HepG2 (cell line): ENCODE measurements around the gene WASF1. TPM values are rescaled to one million over a fixed set of nuclear protein-coding genes. Genes with fewer than 3 reads are reported as not detected.

Source experiments
- ATAC-seq: fragments of 200-7000 bp; cut with Tn5 transposase; 3 replicates; pipeline ENCODE4 v1.9.1; 2020; ENCODE audit warnings: mild to moderate bottlenecking, moderate library complexity
- BruUV-seq: library from RNA; stranded (reverse); fragments of 400-500 nt; replicated peaks from 2 replicates; lab custom pipeline; 2021; lab: Mats Ljungman, UMichigan
- CTCF ChIA-PET: fragments of 300-600 bp; formaldehyde crosslinking; extraction: SDS; loops from one replicate; lab custom pipeline; 2021; ENCODE audit warnings: low total read pairs, inconsistent platforms, low intra/inter-chr PET ratio; lab: Yijun Ruan, JAX
- POLR2A ChIA-PET: fragments of 350-600 bp; sonication (Branson Sonifier 250); formaldehyde crosslinking; loops from one replicate; lab custom pipeline; 2020; ENCODE audit warnings: antibody characterized with exemption, inconsistent platforms; lab: Yijun Ruan, JAX
- DNase-seq: peaks from one replicate; pipeline ENCODE4 v3.0.0-alpha.2; 2015; ENCODE audit warnings: low spot score
- FAIRE-seq: peaks from 3 replicates; lab custom pipeline; 2011; peaks lifted over from hg19 to GRCh38; lab: Jason Lieb, UNC
- H2AFZ ChIP-seq: one replicate; pipeline ENCODE4 v1.6.1; 2011; ENCODE audit warnings: low read length, inconsistent platforms
- H3K27ac ChIP-seq: fragments of 300-600 bp; 3 replicates; pipeline ENCODE4 v1.8.0; 2011; ENCODE audit warnings: mixed run types, mild to moderate bottlenecking, mixed read lengths, low read length, inconsistent platforms; ENCODE audit not compliant: insufficient read depth; ENCODE audit errors: extremely low read length
- H3K27me3 ChIP-seq, 2 experiments: fragments of 200-600 bp in 1 of 2; 2 replicates in 1 of 2; 3 replicates in 1 of 2; pipeline versions ENCODE4 v1.6.0 to v1.8.0; 2011; ENCODE audit warnings: low read length in 2 of 2, mild to moderate bottlenecking in 2 of 2, moderate library complexity in 2 of 2, inconsistent platforms in 1 of 2; ENCODE audit not compliant: insufficient read depth in 2 of 2, control insufficient read depth in 1 of 2
- H3K36me3 ChIP-seq, 2 experiments: fragments of 200-600 bp in 1 of 2; replicated peaks in 1 of 2; 2 replicates in 1 of 2; 3 replicates in 1 of 2; pipeline versions ENCODE4 v1.5.1 to v1.8.0; 2011; ENCODE audit warnings: low read length in 2 of 2, inconsistent platforms in 1 of 2; ENCODE audit not compliant: insufficient read depth in 2 of 2, control insufficient read depth in 1 of 2
- H3K4me1 ChIP-seq: 2 replicates; pipeline ENCODE4 v1.5.1; 2012; ENCODE audit warnings: low read length, inconsistent platforms; ENCODE audit not compliant: insufficient read depth
- H3K4me2 ChIP-seq: 2 replicates; pipeline ENCODE4 v1.6.0; 2011; ENCODE audit warnings: low read depth, low read length, inconsistent platforms
- H3K4me3 ChIP-seq, 3 experiments: fragments of 200-600 bp in 1 of 3; sonication (generic), shearing (Covaris generic) in 1 of 3; replicated peaks in 1 of 3; 2 replicates each; pipeline ENCODE4 v1.5.1; 2011 to 2016; ENCODE audit warnings: low read length in 3 of 3, inconsistent platforms in 2 of 3, low read depth in 2 of 3, mild to moderate bottlenecking in 2 of 3, control low read depth in 1 of 3, mixed read lengths in 1 of 3; ENCODE audit not compliant: insufficient read depth in 1 of 3
- H3K79me2 ChIP-seq: one replicate; pipeline ENCODE4 v1.6.1; 2011; ENCODE audit warnings: low read length, inconsistent platforms; ENCODE audit not compliant: insufficient read depth
- H3K9ac ChIP-seq: 2 replicates; pipeline ENCODE4 v1.6.0; 2011; ENCODE audit warnings: mild to moderate bottlenecking, low read depth, low read length, inconsistent platforms; ENCODE audit not compliant: insufficient read depth
- H3K9me3 ChIP-seq: 2 replicates; pipeline ENCODE4 v1.5.1; 2012; ENCODE audit warnings: mild to moderate bottlenecking, low read length
- H4K20me1 ChIP-seq: 2 replicates; pipeline ENCODE4 v1.6.0; 2011; ENCODE audit warnings: inconsistent platforms, mild to moderate bottlenecking, low read length, moderate library complexity; ENCODE audit not compliant: insufficient read depth
- CHD4 ChIP-seq: fragments of 200-600 bp; sonication (generic); IDR thresholded peaks from 2 replicates; pipeline ENCODE4 v1.7.0; 2017; ENCODE audit warnings: mild to moderate bottlenecking, low read length, borderline replicate concordance
- ELF1 ChIP-seq: sonication (generic); formaldehyde crosslinking; IDR thresholded peaks from 2 replicates; pipeline ENCODE4 v1.4.0; 2020; ENCODE audit warnings: missing genetic modification reagents
- FOXK1 ChIP-seq: sonication (generic); formaldehyde crosslinking; IDR thresholded peaks from 2 replicates; pipeline ENCODE4 v1.4.0; 2020; ENCODE audit warnings: low read depth, missing genetic modification reagents, borderline replicate concordance
- HES4 ChIP-seq: sonication (generic); formaldehyde crosslinking; IDR thresholded peaks from 2 replicates; pipeline ENCODE4 v1.9.0; 2021; ENCODE audit warnings: mild to moderate bottlenecking, missing genetic modification reagents, borderline replicate concordance
- HNF1B ChIP-seq: sonication (generic); formaldehyde crosslinking; IDR thresholded peaks from 2 replicates; pipeline ENCODE4 v1.5.1; 2020; ENCODE audit warnings: mild to moderate bottlenecking, moderate library complexity, missing genetic modification reagents
- MAF1 ChIP-seq: sonication (generic); formaldehyde crosslinking; IDR thresholded peaks from 2 replicates; pipeline ENCODE4 v1.5.0; 2020; ENCODE audit warnings: missing genetic modification reagents, borderline replicate concordance
- NFYC ChIP-seq: IDR thresholded peaks from 2 replicates; pipeline ENCODE4 v1.6.1; 2016; ENCODE audit warnings: missing genetic modification reagents, missing compliant biosample characterization
- PRPF4 ChIP-seq: fragments of 200-400 bp; formaldehyde crosslinking; IDR thresholded peaks from 2 replicates; pipeline ENCODE4 v1.6.1; 2016; ENCODE audit warnings: low read length, low read depth; ENCODE audit not compliant: poor library complexity, severe bottlenecking
- SMYD3 ChIP-seq: sonication (generic); formaldehyde crosslinking; IDR thresholded peaks from 2 replicates; pipeline ENCODE4 v1.8.1; 2023; ENCODE audit warnings: mild to moderate bottlenecking, missing genetic modification reagents
- SP140L ChIP-seq: sonication (generic); formaldehyde crosslinking; IDR thresholded peaks from 2 replicates; pipeline ENCODE4 v1.4.0; 2020; ENCODE audit warnings: missing genetic modification reagents, borderline replicate concordance
- TARDBP ChIP-seq: sonication (generic); formaldehyde crosslinking; IDR thresholded peaks from 2 replicates; pipeline ENCODE4 v1.8.0; 2022; ENCODE audit warnings: mild to moderate bottlenecking, missing genetic modification reagents
- ZFY ChIP-seq: sonication (generic); formaldehyde crosslinking; IDR thresholded peaks from 2 replicates; pipeline ENCODE4 v1.4.0; 2020; ENCODE audit warnings: missing genetic modification reagents
- ZKSCAN5 ChIP-seq: sonication (generic); formaldehyde crosslinking; IDR thresholded peaks from 2 replicates; pipeline ENCODE4 v1.5.1; 2020; ENCODE audit warnings: mild to moderate bottlenecking, missing genetic modification reagents
- ZMYM4 ChIP-seq: sonication (generic); formaldehyde crosslinking; IDR thresholded peaks from 2 replicates; pipeline ENCODE4 v1.8.1; 2023; ENCODE audit warnings: mild to moderate bottlenecking, missing genetic modification reagents
- ZNF180 ChIP-seq: sonication (generic); formaldehyde crosslinking; IDR thresholded peaks from 2 replicates; pipeline ENCODE4 v1.4.0; 2020; ENCODE audit warnings: low read depth, missing genetic modification reagents, borderline replicate concordance
- ZNF761 ChIP-seq: sonication (generic); formaldehyde crosslinking; conservative IDR thresholded peaks from 2 replicates; pipeline ENCODE4 v1.4.0; 2020; ENCODE audit warnings: mild to moderate bottlenecking, missing genetic modification reagents
- ZNF782 ChIP-seq: sonication (generic); formaldehyde crosslinking; IDR thresholded peaks from 2 replicates; pipeline ENCODE4 v1.4.0; 2020; ENCODE audit warnings: missing genetic modification reagents, mild to moderate bottlenecking, borderline replicate concordance
- WGBS: methylation state at CpG from one replicate; pipeline ENCODE4 v1.1.6; 2017; ENCODE audit warnings: low lambda C conversion rate; 5-methylcytosine and 5-hydroxymethylcytosine counted together
- in situ Hi-C: cut with HindIII; loops from 2 replicates; pipeline ENCODE4 v1.10.0; 2017; ENCODE audit warnings: low pct_unique_long_range_greater_than_20kb; ENCODE audit not compliant: extremely low pct_ligation_motif_present
- intact Hi-C: fragments of 100-400 bp; cut with micrococcal nuclease; formaldehyde crosslinking; loops from one replicate; pipeline ENCODE4 v1.10.0; 2022; ENCODE audit not compliant: unreplicated experiment
- polyA plus RNA-seq, 8 experiments: library from polyadenylated mRNA; depleted of rRNA in 3 of 8; stranded (reverse) in 7 of 8; unstranded in 1 of 8; fragments of >200 nt; fragmentation: Illumina TruSeq in 4 of 8; extraction: Trizol in 4 of 8; gene quantifications; 2 replicates each; pipeline versions ENCODE4 v1.2.1 to v1.2.3, GENCODE V29; 2011 to 2016; ENCODE audit warnings: low read depth in 4 of 8, missing spikeins in 1 of 8, mixed read lengths in 1 of 8; ENCODE audit not compliant: insufficient read depth in 1 of 8
- total RNA-seq, 5 experiments: library from RNA; depleted of rRNA; stranded (reverse); fragments of >200 nt; fragmentation: Illumina TruSeq; extraction: Trizol; gene quantifications; 2 replicates each; pipeline ENCODE4 v1.2.3, GENCODE V29; 2016; ENCODE audit warnings: low read depth in 1 of 5

Gene WASF1
- total and polyA plus RNA-seq, 2 of the 13 experiments (the other 11 are each of a cell fraction or from before 2014, with no cell fraction given) = 8.5 to 17.3 TPM

GRCh38 chr6:110201151-110201884, 21.8 kb upstream of the WASF1 start:
- no peak for ATAC-seq
- Histone ChIP-seq H3K79me2 (peaks cover 5% of the 10 kb centered on the region), H3K9me3 (no peaks in the 10 kb centered on the region), H3K9ac (no peak overlapping the region), H3K4me3 (no peak overlapping the region), H3K36me3 (peaks cover 0 to 7% of the 10 kb centered on the region in 2 experiments; a peak in 2 of 5 replicates), H3K4me2 (no peak overlapping the region), H3K27me3 (no peaks in the 10 kb centered on the region), H3K4me1 (no peaks in the 10 kb centered on the region), H4K20me1 (no peaks in the 10 kb centered on the region), H2AFZ (no peak overlapping the region), H3K27ac (no peak overlapping the region)
- TF ChIP-seq ZMYM4 (CRISPR knock-in tag) (no peak), TARDBP (no peak), PRPF4 (no peak), ZKSCAN5 (no peak), FOXK1 (CRISPR knock-in tag) (no peak), ELF1 (CRISPR knock-in tag) (no peak), CHD4 (no peak), ZFY (CRISPR knock-in tag) (no peak), ZNF180 (CRISPR knock-in tag) (no peak), HNF1B (CRISPR knock-in tag) (no peak), NFYC (CRISPR knock-in tag) (no peak), ZNF761 (CRISPR knock-in tag) (no peak), SP140L (CRISPR knock-in tag) (no peak), MAF1 (CRISPR knock-in tag) (no peak), HES4 (no peak), ZNF782 (CRISPR knock-in tag) (no peak), SMYD3 (CRISPR knock-in tag) (no peak)
- WGBS = 97% methylated on average over 3 of the region's 3 CpGs
- POLR2A ChIA-PET = no interaction called here
- no TSS peak for BruUV-seq
- in situ Hi-C loops (no loop called here), intact Hi-C loops (no loop called here)
- CTCF ChIA-PET = no interaction called here
- no peak for DNase-seq
- no peak for FAIRE-seq
